Activated CD8-positive, alpha-beta memory T cell treated with anti-CD3 and anti-CD28 coated beads for 48 hours (primary cell): ENCODE measurements around the gene TMEM174.

Experiments
- DNase-seq, 3 experiments: peaks; one replicate each; pipeline ENCODE4 v3.0.0-alpha.2; 2020; ENCODE audit warnings: low read depth in 2 of 3, low spot score in 2 of 3

Gene TMEM174

GRCh38 chr5:73153513-73153912 lies 19.5 kb upstream of the TMEM174 start:
- DNase-seq, result no peak

- DNase-seq, result no peak
Observed at GRCh38 chr5:73154208-73155006, 18.6 kb upstream of the TMEM174 start.

GRCh38 chr5:73155271-73156222 lies 17.4 kb upstream of the TMEM174 start:
- DNase-seq, result no peak

- DNase-seq, result no peak
Observed at GRCh38 chr5:73157414-73158303, 15.3 kb upstream of the TMEM174 start.

- DNase-seq, result no peak
Observed at GRCh38 chr5:73158313-73158712, 14.7 kb upstream of the TMEM174 start.

GRCh38 chr5:73160239-73160671 lies 12.7 kb upstream of the TMEM174 start:
- DNase-seq, result peak in 2 of 3 experiments; percentile 9 to 35

GRCh38 chr5:73170522-73170921 lies 2.5 kb upstream of the TMEM174 start:
- no peak for DNase-seq

- no peak for DNase-seq
Observed at GRCh38 chr5:73171495-73171894, 1.5 kb upstream of the TMEM174 start.

GRCh38 chr5:73174100-73174815 lies 1.3 kb downstream of the TMEM174 start:
- no peak for DNase-seq

- no peak for DNase-seq
Observed at GRCh38 chr5:73176250-73176649, 3.3 kb downstream of the TMEM174 start.

GRCh38 chr5:73178265-73178664 lies 5.3 kb downstream of the TMEM174 start:
- DNase-seq, result no peak

- DNase-seq, result no peak
Observed at GRCh38 chr5:73179730-73180129, 6.7 kb downstream of the TMEM174 start.

- no peak for DNase-seq
Observed at GRCh38 chr5:73180566-73180965, 7.6 kb downstream of the TMEM174 start.

GRCh38 chr5:73182307-73182706 lies 9.3 kb downstream of the TMEM174 start:
- DNase-seq, result no peak

- no peak for DNase-seq
Observed at GRCh38 chr5:73183000-73183399, 10.0 kb downstream of the TMEM174 start.

GRCh38 chr5:73183481-73183891 lies 10.5 kb downstream of the TMEM174 start:
- DNase-seq, result no peak

GRCh38 chr5:73186976-73187375 lies 14.0 kb downstream of the TMEM174 start:
- DNase-seq, result no peak

GRCh38 chr5:73188764-73189531 lies 16.0 kb downstream of the TMEM174 start:
- no peak for DNase-seq

GRCh38 chr5:73189871-73190376 lies 16.9 kb downstream of the TMEM174 start:
- DNase-seq, result no peak
